Keratinocyte (primary cell): ENCODE data around the gene PAIP2. TPM values are rescaled to one million over a fixed set of nuclear protein-coding genes. Genes with fewer than 3 reads are reported as not detected.
"Not testable (repeated sequence)": the region's sequence is repeated elsewhere in the genome, so short reads cannot be mapped to it uniquely, and the experiment has no call there.

ENCODE experiments used
- DNase-seq: peaks from one replicate; pipeline ENCODE4 v3.0.0-alpha.2; 2011; ENCODE audit warnings: low read depth, missing footprints, low spot score
- FAIRE-seq: peaks from 2 replicates; lab custom pipeline; 2011; peaks lifted over from hg19 to GRCh38; lab: Jason Lieb, UNC
- H2AFZ ChIP-seq: 2 replicates; pipeline ENCODE4 v1.6.0; 2012; ENCODE audit warnings: low read length, control low read depth, inconsistent platforms; ENCODE audit not compliant: control insufficient read depth
- H3K27ac ChIP-seq: 2 replicates; pipeline ENCODE4 v1.5.1; 2011; ENCODE audit warnings: low read length; ENCODE audit not compliant: control insufficient read depth, insufficient read depth
- H3K27me3 ChIP-seq: 3 replicates; pipeline ENCODE4 v1.6.0; 2011; ENCODE audit warnings: low read length; ENCODE audit not compliant: control insufficient read depth, insufficient read depth; ENCODE audit errors: extremely low read depth
- H3K36me3 ChIP-seq, 2 experiments: 2 replicates in 1 of 2; 3 replicates in 1 of 2; pipeline ENCODE4 v1.5.1; 2011; ENCODE audit warnings: low read length in 2 of 2, mild to moderate bottlenecking in 1 of 2; ENCODE audit not compliant: control insufficient read depth in 2 of 2, insufficient read depth in 2 of 2; ENCODE audit errors: extremely low read depth in 1 of 2
- H3K4me1 ChIP-seq: 3 replicates; pipeline ENCODE4 v1.5.1; 2011; ENCODE audit warnings: low read length; ENCODE audit not compliant: control insufficient read depth, insufficient read depth; ENCODE audit errors: extremely low read depth
- H3K4me2 ChIP-seq: 3 replicates; pipeline ENCODE4 v1.6.0; 2011; ENCODE audit warnings: low read depth, low read length; ENCODE audit not compliant: control insufficient read depth, insufficient read depth; ENCODE audit errors: extremely low read depth
- H3K4me3 ChIP-seq, 3 experiments: fragments of 200-600 bp in 1 of 3; sonication (generic) in 1 of 3; 2 replicates in 2 of 3; 3 replicates in 1 of 3; pipeline ENCODE4 v1.5.1; 2011 to 2016; ENCODE audit warnings: low read length in 3 of 3, mild to moderate bottlenecking in 3 of 3, control low read depth in 2 of 3, inconsistent platforms in 1 of 3, low read depth in 1 of 3, mixed read lengths in 1 of 3, mixed run types in 1 of 3, moderate library complexity in 1 of 3; ENCODE audit not compliant: control insufficient read depth in 2 of 3, insufficient read depth in 2 of 3; ENCODE audit errors: extremely low read depth in 1 of 3
- H3K79me2 ChIP-seq: 2 replicates; pipeline ENCODE4 v1.6.0; 2012; ENCODE audit warnings: low read length; ENCODE audit not compliant: control insufficient read depth, insufficient read depth
- H3K9ac ChIP-seq: 3 replicates; pipeline ENCODE4 v1.6.0; 2011; ENCODE audit warnings: low read length; ENCODE audit not compliant: control insufficient read depth, insufficient read depth; ENCODE audit errors: extremely low read depth
- H3K9me1 ChIP-seq: 3 replicates; pipeline ENCODE4 v1.6.0; 2011; ENCODE audit warnings: low read length; ENCODE audit not compliant: control insufficient read depth, insufficient read depth; ENCODE audit errors: extremely low read depth
- H3K9me3 ChIP-seq: 2 replicates; pipeline ENCODE4 v1.5.1; 2012; ENCODE audit warnings: low read depth, low read length; ENCODE audit not compliant: control insufficient read depth
- H4K20me1 ChIP-seq: 3 replicates; pipeline ENCODE4 v1.6.0; 2011; ENCODE audit warnings: low read length; ENCODE audit not compliant: control insufficient read depth, insufficient read depth; ENCODE audit errors: extremely low read depth
- CTCF ChIP-seq, 3 experiments: IDR thresholded peaks in 1 of 3; conservative IDR thresholded peaks in 1 of 3; optimal IDR thresholded peaks in 1 of 3; 2 replicates in 2 of 3; 3 replicates in 1 of 3; pipeline versions ENCODE3 to v1.5.1; 2011; ENCODE audit warnings: low read length in 3 of 3, mild to moderate bottlenecking in 3 of 3, moderate library complexity in 2 of 3, control low read depth in 1 of 3, inconsistent platforms in 1 of 3; ENCODE audit not compliant: insufficient read depth in 2 of 3; ENCODE audit errors: extremely low read depth in 1 of 3
- EZH2 ChIP-seq: IDR thresholded peaks from one replicate; pipeline ENCODE4 v1.6.1; 2012; ENCODE audit warnings: inconsistent platforms, mild to moderate bottlenecking, low read length, moderate library complexity
- dilution Hi-C: fragments of 300-500 bp; cut with MboI; formaldehyde crosslinking; loops from one replicate; pipeline ENCODE4 v1.7.0; 2020; ENCODE audit warnings: low sequenced_read_pairs; ENCODE audit not compliant: extremely low pct_ligation_motif_present
- polyA plus RNA-seq, 5 experiments: library from polyadenylated mRNA; depleted of rRNA in 3 of 5; stranded (reverse) in 3 of 5; stranded (forward) in 1 of 5; unstranded in 1 of 5; fragments of >200 nt; gene quantifications; 1 replicate in 1 of 5; 2 replicates in 3 of 5; 3 replicates in 1 of 5; pipeline versions ENCODE4 v1.2.1 to v1.2.3, GENCODE V29; 2011 to 2012; ENCODE audit warnings: missing spikeins in 2 of 5, low read depth in 1 of 5, low replicate concordance in 1 of 5

PAIP2 gene
- polyA plus RNA-seq, 1 donor (not counting 4 experiments of a cell fraction or from before 2014, with no cell fraction given), result 65.6 TPM

GRCh38 chr5:139385061-139386049 is 43.7 kb downstream of the PAIP2 start:
- Histone ChIP-seq H3K9ac (peak overlapping the region; percentile 16), H3K4me2 (peak overlapping the region; percentile 76)
- dilution Hi-C loops, result no loop called here

DNA sequence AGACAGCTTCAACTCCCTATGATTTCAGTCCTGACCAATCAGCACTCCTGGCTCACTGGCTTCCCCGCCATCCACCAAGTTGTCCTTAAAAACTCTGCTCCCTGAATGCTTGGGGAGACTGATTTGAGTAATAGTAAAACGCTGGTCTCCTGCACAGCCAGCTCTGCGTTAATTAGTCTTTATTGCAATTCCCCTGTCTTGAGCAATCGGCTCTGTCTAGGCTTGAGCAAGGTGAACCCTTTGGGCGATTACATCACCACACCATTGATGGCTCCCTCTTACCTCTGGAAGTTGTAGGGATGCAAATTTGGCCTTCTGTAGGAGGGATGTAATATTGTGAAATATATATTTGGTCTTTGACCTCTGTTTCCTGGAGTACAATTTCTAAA is 44.4 kb downstream of the PAIP2 start:
- Histone ChIP-seq H4K20me1 (no peaks in the 10 kb centered on the region), H3K27ac (peak overlapping the region; percentile 24), H3K9me3 (no peaks in the 10 kb centered on the region), H3K9ac (no peak overlapping the region), H3K4me2 (peak overlapping the region; percentile 76), H3K4me3 (no peak overlapping the region), H2AFZ (no peak overlapping the region), H3K79me2 (no peaks in the 10 kb centered on the region), H3K36me3 (no peaks in the 10 kb centered on the region), H3K27me3 (no peaks in the 10 kb centered on the region), H3K9me1 (no peaks in the 10 kb centered on the region), H3K4me1 (peaks cover 30% of the 10 kb centered on the region)
- FAIRE-seq, result no peak
- dilution Hi-C loops, result no loop called here
- no peak for DNase-seq
- TF ChIP-seq EZH2, result no peak
- no peak for TF ChIP-seq CTCF (optimal IDR thresholded peaks at IDR 0.05 in 1 of 3, IDR thresholded peaks at IDR 0.05 in 1 of 3, conservative IDR thresholded peaks at IDR 0.05 in 1 of 3; ENCODE audit: extremely low read depth in 1 of 3, insufficient read depth in 2 of 3, low read length in 3 of 3)

More at GRCh38 chr5:139385061-139386049, 43.7 kb downstream of the PAIP2 start:
- no peaks in the 10 kb centered on the region for H3K9me3 ChIP-seq
- peaks cover 24% of the 10 kb centered on the region for H3K4me1 ChIP-seq
- FAIRE-seq (peak; percentile 44), DNase-seq (no peak)
- H4K20me1 ChIP-seq, result no peaks in the 10 kb centered on the region
- H3K79me2 ChIP-seq, result no peaks in the 10 kb centered on the region
- H3K36me3 ChIP-seq, result no peaks in the 10 kb centered on the region
- no peaks in the 10 kb centered on the region for H3K27me3 ChIP-seq
- H3K4me3 ChIP-seq, result peak overlapping the region in 2 of 3 experiments; percentile 39
- TF ChIP-seq EZH2 (no peak), CTCF (optimal IDR thresholded peaks at IDR 0.05 in 1 of 3, IDR thresholded peaks at IDR 0.05 in 1 of 3, conservative IDR thresholded peaks at IDR 0.05 in 1 of 3; ENCODE audit: extremely low read depth in 1 of 3, insufficient read depth in 2 of 3, low read length in 3 of 3) (peak in 1 of 3 experiments; percentile 23)
- peak overlapping the region; percentile 14 for H2AFZ ChIP-seq
- peak overlapping the region; percentile 24 for H3K27ac ChIP-seq
- no peaks in the 10 kb centered on the region for H3K9me1 ChIP-seq

GRCh38 chr5:139386956-139387355 is 45.3 kb downstream of the PAIP2 start:
- dilution Hi-C loops, DNase-seq, H3K9me3 ChIP-seq, H3K9me1 ChIP-seq, H2AFZ ChIP-seq, H4K20me1 ChIP-seq, H3K9ac ChIP-seq, FAIRE-seq, H3K36me3 ChIP-seq, H3K4me2 ChIP-seq, H3K27me3 ChIP-seq, H3K4me3 ChIP-seq, H3K27ac ChIP-seq, H3K79me2 ChIP-seq: not testable (repeated sequence)
- peaks cover 37% of the 10 kb centered on the region for H3K4me1 ChIP-seq
